ENCODE data around the gene PTGDR2.

PTGDR2 gene

GRCh38 chr11:60889869-60890311 lies 34.1 kb upstream of the PTGDR2 start:
- Histone ChIP-seq H3K9ac (ENCODE audit: low read depth, low read length) (no peak overlapping the region), H3K27me3 (ENCODE audit: control insufficient read depth, insufficient read depth, low read length) (no peaks in the 10 kb centered on the region), H3K4me3 (ENCODE audit: low read length) (no peak overlapping the region), H3K36me3 (ENCODE audit: insufficient read depth, low read length) (peaks cover 17% of the 10 kb centered on the region), H3K4me1 (ENCODE audit: control insufficient read depth, insufficient read depth, low read length) (no peaks in the 10 kb centered on the region), H3K9me3 (replicated peaks; ENCODE audit: low read length) (no peaks in the 10 kb centered on the region), H3K4me2 (ENCODE audit: low read length) (no peak overlapping the region)

GRCh38 chr11:60887556-60887955 lies 31.8 kb upstream of the PTGDR2 start:
- no peak overlapping the region for H3K4me3 ChIP-seq (ENCODE audit: low read length)
- H3K9me3 ChIP-seq (replicated peaks; ENCODE audit: low read length), result no peaks in the 10 kb centered on the region
- no peaks in the 10 kb centered on the region for H3K4me1 ChIP-seq (ENCODE audit: control insufficient read depth, insufficient read depth, low read length)
- no peak overlapping the region for H3K9ac ChIP-seq (ENCODE audit: low read depth, low read length)
- no peak overlapping the region for H3K4me2 ChIP-seq (ENCODE audit: low read length)
- H3K36me3 ChIP-seq (ENCODE audit: insufficient read depth, low read length), result peaks cover 3% of the 10 kb centered on the region
- no peaks in the 10 kb centered on the region for H3K27me3 ChIP-seq (ENCODE audit: control insufficient read depth, insufficient read depth, low read length)

GRCh38 chr11:60880643-60881282 lies 25.0 kb upstream of the PTGDR2 start:
- peaks cover 4% of the 10 kb centered on the region for H3K36me3 ChIP-seq (ENCODE audit: insufficient read depth, low read length)
- no peaks in the 10 kb centered on the region for H3K9me3 ChIP-seq (replicated peaks; ENCODE audit: low read length)
- no peak overlapping the region for H3K4me3 ChIP-seq (ENCODE audit: low read length)
- H3K9ac ChIP-seq (ENCODE audit: low read depth, low read length), result no peak overlapping the region
- H3K4me2 ChIP-seq (ENCODE audit: low read length), result no peak overlapping the region
- H3K27me3 ChIP-seq (ENCODE audit: control insufficient read depth, insufficient read depth, low read length), result no peaks in the 10 kb centered on the region
- H3K4me1 ChIP-seq (ENCODE audit: control insufficient read depth, insufficient read depth, low read length), result no peaks in the 10 kb centered on the region

GRCh38 chr11:60879971-60880588 lies 24.3 kb upstream of the PTGDR2 start:
- Histone ChIP-seq H3K4me1 (ENCODE audit: control insufficient read depth, insufficient read depth, low read length) (no peaks in the 10 kb centered on the region), H3K27me3 (ENCODE audit: control insufficient read depth, insufficient read depth, low read length) (no peaks in the 10 kb centered on the region), H3K4me3 (ENCODE audit: low read length) (no peak overlapping the region), H3K4me2 (ENCODE audit: low read length) (no peak overlapping the region), H3K9me3 (replicated peaks; ENCODE audit: low read length) (no peaks in the 10 kb centered on the region), H3K9ac (ENCODE audit: low read depth, low read length) (no peak overlapping the region), H3K36me3 (ENCODE audit: insufficient read depth, low read length) (peaks cover 4% of the 10 kb centered on the region)

- Histone ChIP-seq H3K9me3 (replicated peaks; ENCODE audit: low read length) (no peaks in the 10 kb centered on the region), H3K4me1 (ENCODE audit: control insufficient read depth, insufficient read depth, low read length) (no peaks in the 10 kb centered on the region), H3K27me3 (ENCODE audit: control insufficient read depth, insufficient read depth, low read length) (no peaks in the 10 kb centered on the region), H3K9ac (ENCODE audit: low read depth, low read length) (no peak overlapping the region), H3K4me3 (ENCODE audit: low read length) (no peak overlapping the region), H3K4me2 (ENCODE audit: low read length) (no peak overlapping the region), H3K36me3 (ENCODE audit: insufficient read depth, low read length) (peaks cover 4% of the 10 kb centered on the region)
Measured at GRCh38 chr11:60879104-60879503, 23.4 kb upstream of the PTGDR2 start.

GRCh38 chr11:60878245-60879101 lies 22.7 kb upstream of the PTGDR2 start:
- Histone ChIP-seq H3K27me3 (ENCODE audit: control insufficient read depth, insufficient read depth, low read length) (no peaks in the 10 kb centered on the region), H3K4me3 (ENCODE audit: low read length) (no peak overlapping the region), H3K4me2 (ENCODE audit: low read length) (no peak overlapping the region), H3K36me3 (ENCODE audit: insufficient read depth, low read length) (peaks cover 4% of the 10 kb centered on the region), H3K9ac (ENCODE audit: low read depth, low read length) (no peak overlapping the region), H3K4me1 (ENCODE audit: control insufficient read depth, insufficient read depth, low read length) (no peaks in the 10 kb centered on the region), H3K9me3 (replicated peaks; ENCODE audit: low read length) (no peaks in the 10 kb centered on the region)

GRCh38 chr11:60876168-60876485 lies 20.4 kb upstream of the PTGDR2 start:
- Histone ChIP-seq H3K9ac (ENCODE audit: low read depth, low read length) (no peak overlapping the region), H3K36me3 (ENCODE audit: insufficient read depth, low read length) (peaks cover 4% of the 10 kb centered on the region), H3K9me3 (replicated peaks; ENCODE audit: low read length) (no peaks in the 10 kb centered on the region), H3K4me3 (ENCODE audit: low read length) (no peak overlapping the region), H3K4me2 (ENCODE audit: low read length) (no peak overlapping the region), H3K27me3 (ENCODE audit: control insufficient read depth, insufficient read depth, low read length) (no peaks in the 10 kb centered on the region), H3K4me1 (ENCODE audit: control insufficient read depth, insufficient read depth, low read length) (peaks cover 19% of the 10 kb centered on the region)

- Histone ChIP-seq H3K9ac (ENCODE audit: low read depth, low read length) (no peak overlapping the region), H3K27me3 (ENCODE audit: control insufficient read depth, insufficient read depth, low read length) (no peaks in the 10 kb centered on the region)
Measured at GRCh38 chr11:60875366-60876167, 19.8 kb upstream of the PTGDR2 start.

GRCh38 chr11:60874421-60875365 lies 18.9 kb upstream of the PTGDR2 start:
- Histone ChIP-seq H3K4me2 (ENCODE audit: low read length) (no peak overlapping the region), H3K9ac (ENCODE audit: low read depth, low read length) (no peak overlapping the region), H3K4me1 (ENCODE audit: control insufficient read depth, insufficient read depth, low read length) (peaks cover 19% of the 10 kb centered on the region), H3K4me3 (ENCODE audit: low read length) (no peak overlapping the region), H3K36me3 (ENCODE audit: insufficient read depth, low read length) (peaks cover under 1% of the 10 kb centered on the region), H3K9me3 (replicated peaks; ENCODE audit: low read length) (no peaks in the 10 kb centered on the region), H3K27me3 (ENCODE audit: control insufficient read depth, insufficient read depth, low read length) (no peaks in the 10 kb centered on the region)

More at GRCh38 chr11:60875366-60876167, 19.8 kb upstream of the PTGDR2 start:
- Histone ChIP-seq H3K9me3 (replicated peaks; ENCODE audit: low read length) (no peaks in the 10 kb centered on the region), H3K36me3 (ENCODE audit: insufficient read depth, low read length) (peaks cover 4% of the 10 kb centered on the region), H3K4me3 (ENCODE audit: low read length) (no peak overlapping the region), H3K4me1 (ENCODE audit: control insufficient read depth, insufficient read depth, low read length) (peaks cover 19% of the 10 kb centered on the region), H3K4me2 (ENCODE audit: low read length) (no peak overlapping the region)

- Histone ChIP-seq H3K9ac (ENCODE audit: low read depth, low read length) (no peak overlapping the region), H3K4me1 (ENCODE audit: control insufficient read depth, insufficient read depth, low read length) (peaks cover 19% of the 10 kb centered on the region), H3K4me2 (ENCODE audit: low read length) (no peak overlapping the region), H3K9me3 (replicated peaks; ENCODE audit: low read length) (no peaks in the 10 kb centered on the region), H3K36me3 (ENCODE audit: insufficient read depth, low read length) (no peaks in the 10 kb centered on the region), H3K4me3 (ENCODE audit: low read length) (no peak overlapping the region), H3K27me3 (ENCODE audit: control insufficient read depth, insufficient read depth, low read length) (no peaks in the 10 kb centered on the region)
Measured at GRCh38 chr11:60873533-60873932, 17.8 kb upstream of the PTGDR2 start.

Measured in skeletal muscle satellite cell (primary cell).